Heart left ventricle (tissue), 16 donors: Measurements from ENCODE around the gene NXPH4. TPM values are rescaled to one million over a fixed set of nuclear protein-coding genes. Genes with fewer than 3 reads are reported as not detected.

Experiments
- ATAC-seq, 4 donors: fragments of 200-7000 bp; cut with Tn5 transposase; one replicate each; pipeline ENCODE4 v1.9.1; 2020 to 2022; ENCODE audit warnings: moderate library complexity in 4 of 4, mild to moderate bottlenecking in 3 of 4, moderate number of reproducible peaks in 1 of 4
- DNase-seq, 5 donors: peaks; one replicate each; pipeline ENCODE4 v3.0.0-alpha.2; 2020
- H3K27ac ChIP-seq, 12 donors: fragments of 200-600 bp; sonication (generic) in 4 of 12; one replicate each; pipeline versions ENCODE4 v1.5.0 to v1.8.0; 2016 to 2022; ENCODE audit warnings: mild to moderate bottlenecking in 2 of 12
- H3K27me3 ChIP-seq, 9 donors: fragments of 200-600 bp; sonication (generic) in 2 of 9; one replicate each; pipeline versions ENCODE4 v1.5.1 to v1.8.0; 2016 to 2022; ENCODE audit warnings: mild to moderate bottlenecking in 3 of 9
- H3K36me3 ChIP-seq, 9 donors: fragments of 200-600 bp; sonication (generic) in 2 of 9; one replicate each; pipeline versions ENCODE4 v1.5.0 to v1.8.0; 2018 to 2022; ENCODE audit warnings: mild to moderate bottlenecking in 2 of 9
- H3K4me1 ChIP-seq, 12 donors: fragments of 200-600 bp; sonication (generic) in 4 of 12; one replicate each; pipeline versions ENCODE4 v1.5.0 to v1.8.0; 2016 to 2022; ENCODE audit warnings: mild to moderate bottlenecking in 3 of 12
- H3K4me3 ChIP-seq, 12 donors: fragments of 200-600 bp; sonication (generic) in 4 of 12; one replicate each; pipeline versions ENCODE4 v1.5.0 to v1.8.0; 2017 to 2022; ENCODE audit warnings: mild to moderate bottlenecking in 9 of 12, moderate library complexity in 4 of 12
- H3K9me3 ChIP-seq, 12 donors: fragments of 200-600 bp; sonication (generic) in 4 of 12; one replicate each; pipeline versions ENCODE4 v1.5.0 to v1.8.0; 2016 to 2022; ENCODE audit warnings: mild to moderate bottlenecking in 1 of 12
- CTCF ChIP-seq, 12 donors: fragments of 200-600 bp; sonication (generic) in 4 of 12; IDR thresholded peaks; one replicate each; pipeline versions ENCODE4 v1.5.0 to v1.8.0; 2018 to 2022; ENCODE audit warnings: antibody characterized with exemption in 12 of 12, mild to moderate bottlenecking in 5 of 12
- POLR2A ChIP-seq, 2 donors: fragments of 450-650 bp; IDR thresholded peaks; one replicate each; pipeline ENCODE4 v1.6.1; 2017; ENCODE audit warnings: antibody characterized with exemption in 2 of 2, mild to moderate bottlenecking in 2 of 2, moderate library complexity in 2 of 2
- WGBS, 4 donors: extraction: QIAGEN DNeasy Blood & Tissue Kit in 2 of 4; methylation state at CpG; one replicate each; pipeline versions ENCODE4 v1.1.5 to v1.1.7; 2013 to 2018; 5-methylcytosine and 5-hydroxymethylcytosine counted together
- intact Hi-C, 10 donors: fragments of 100-400 bp; cut with DNase I; formaldehyde crosslinking; loops; one replicate each; pipeline versions ENCODE4 v1.11.1 to v1.14.2; 2022
- polyA plus RNA-seq, 2 donors: library from polyadenylated mRNA; stranded (reverse); fragments of 200-250 nt; gene quantifications; one replicate each; pipeline ENCODE4 v1.2.3, GENCODE V29; 2013
- total RNA-seq, 9 donors: library from RNA; depleted of rRNA in 2 of 9; stranded (reverse); fragments of >200 nt in 2 of 9; fragmentation: NEBNext Ultra II Directional in 3 of 9; extraction: Animal tissue kit (Norgen Biotek cat#: 25700) in 3 of 9; gene quantifications; one replicate each; pipeline versions ENCODE4 v1.1.0 to v1.2.4, GENCODE V29; 2016 to 2023
- donor health status: ischemic (EF 13 %, LVEDD 7.1; RV severe dilation, severe dysfunction).
- donor health status: healthy with polysubstance abuse.
- donor health status: DM: no; HTN: yes; CAD: no.
- donor health status: DM: no; HTN: no; CAD: no.
- donor health status: ischemic (EF 25% LVEDD 6.9; RV normal size, moderate dysfunction).
- donor health status: ischemic (EF 25% LVEDD 5.7; RV mildly dilated, moderate dysfunction).
- donor health status: healthy.
- donor health status: DM: yes; HTN: yes; CAD: no.
- donor health status: ischemic (EF 35%, LVEDD 5.7; RV mildly dilated, moderate dysfunction).
- donor health status: nonischemic (EF 11% LVEDD 7.7; RV severe dilation, severe dysfunction).
- donor health status: DM: yes; HTN: yes; CAD: no.
- donor health status: PGD.
- donor health status: ischemic (EF 29% LVEDD 5.4; RV normal size, mild dysfunction).
- donor health status: nonischemic (EF 23%, LVEDD 6.1; RV moderate dilation, normal function).

The NXPH4 gene
- total and polyA plus RNA-seq, 11 donors: 1.3 to 8.0 (median 3.0) TPM

GRCh38 chr12:57236201-57236924 is 19.8 kb downstream of the NXPH4 start:
- H3K27me3 ChIP-seq: peaks cover 0 to 52% (median 17%) of the 10 kb centered on the region in 9 donors
- DNase-seq: peak in 1 of 5 donors; percentile 66
- H3K27ac ChIP-seq: peak overlapping the region; percentile 8 to 88 (median 72)

GRCh38 chr12:57236925-57237595 is 20.5 kb downstream of the NXPH4 start:
- WGBS, 4 donors: 38 to 48% (median 44%) methylated on average over 9 of the region's 9 CpGs
- Histone ChIP-seq H3K4me3 (peak overlapping the region in 11 of 12 donors; percentile 20 to 66 (median 53)), H3K9me3 (no peaks in the 10 kb centered on the region), H3K27me3 (peaks cover 0 to 59% (median 24%) of the 10 kb centered on the region in 9 donors), H3K36me3 (peaks cover 0 to 32% (median 24%) of the 10 kb centered on the region in 9 donors), H3K4me1 (peaks cover 0 to 89% (median 39%) of the 10 kb centered on the region in 12 donors), H3K27ac (peak overlapping the region in 10 of 12 donors; percentile 44 to 88 (median 76))
- TF ChIP-seq POLR2A (IDR thresholded peaks at IDR 0.05) (peak in 1 of 2 donors; percentile 36), CTCF (IDR thresholded peaks at IDR 0.05) (no peak)
- ATAC-seq: peak; percentile 33 to 46 (median 36)
- intact Hi-C loops: loop anchor here in 2 of 10 donors (1.0 to 5.0 kb wide), 2 partner anchors 20 to 110 kb away; partner anchors contain the start of gene LRP1 (in 1 of the 2)
- DNase-seq: peak; percentile 70 to 83 (median 78)

More at GRCh38 chr12:57236201-57236924, 19.8 kb downstream of the NXPH4 start:
- peak overlapping the region; percentile 5 to 66 (median 53) for H3K4me3 ChIP-seq
- WGBS, 4 donors: 18 to 41% (median 30%) methylated on average over 15 to 40 of the region's 40 CpGs
- no peaks in the 10 kb centered on the region for H3K9me3 ChIP-seq
- TF ChIP-seq POLR2A (IDR thresholded peaks at IDR 0.05) (no peak), CTCF (IDR thresholded peaks at IDR 0.05) (no peak)
- no peak for ATAC-seq
- intact Hi-C loops: loop anchor here in 1 of 10 donors (5.0 kb wide), 1 partner anchor 109 kb away; the partner anchor contains the start of gene LRP1
- H3K36me3 ChIP-seq: peaks cover 0 to 36% (median 29%) of the 10 kb centered on the region in 9 donors
- peaks cover 0 to 86% (median 38%) of the 10 kb centered on the region in 12 donors for H3K4me1 ChIP-seq

GRCh38 chr12:57237596-57237931 is 21.0 kb downstream of the NXPH4 start:
- H3K4me3 ChIP-seq: peak overlapping the region in 8 of 12 donors; percentile 53 to 66 (median 58)
- ATAC-seq (no peak), DNase-seq (no peak)
- H3K36me3 ChIP-seq: peaks cover 0 to 26% (median 19%) of the 10 kb centered on the region in 9 donors
- H3K4me1 ChIP-seq: peaks cover 0 to 95% (median 41%) of the 10 kb centered on the region in 12 donors
- TF ChIP-seq CTCF (IDR thresholded peaks at IDR 0.05): no peak
- TF ChIP-seq POLR2A (IDR thresholded peaks at IDR 0.05): no peak
- WGBS, 4 donors: 59 to 70% (median 62%) methylated on average over 5 of the region's 5 CpGs
- no peaks in the 10 kb centered on the region for H3K9me3 ChIP-seq
- peaks cover 1 to 64% (median 26%) of the 10 kb centered on the region in 9 donors for H3K27me3 ChIP-seq
- intact Hi-C loops: loop anchor here in 2 of 10 donors (1.0 to 5.0 kb wide), 2 partner anchors 20 to 110 kb away; partner anchors contain the start of gene LRP1 (in 1 of the 2)
- peak overlapping the region in 7 of 12 donors; percentile 7 to 86 (median 41) for H3K27ac ChIP-seq
